Caco-2 (cell line): ENCODE results near the gene ZNF502. TPM values are rescaled to one million over a fixed set of nuclear protein-coding genes. Genes with fewer than 3 reads are reported as not detected.

Experiments
- BruUV-seq: library from RNA; stranded (reverse); fragments of 400-500 nt; replicated peaks from 2 replicates; lab custom pipeline; 2021; lab: Mats Ljungman, UMichigan
- CTCF ChIA-PET: fragments of 300-600 bp; sonication (Branson Sonifier 250); formaldehyde crosslinking; loops from one replicate; lab custom pipeline; 2022; ENCODE audit warnings: antibody characterized with exemption; lab: Charles Lee
- POLR2A ChIA-PET: fragments of 300-600 bp; sonication (Branson Sonifier 250); formaldehyde crosslinking; loops from one replicate; lab custom pipeline; 2022; ENCODE audit warnings: antibody characterized with exemption; lab: Charles Lee
- DNase-seq, 2 experiments: peaks; one replicate each; pipeline versions ENCODE4 v3.0.0 to v3.0.0-alpha.2; 2020 to 2022
- H3K27me3 ChIP-seq: replicated peaks from 2 replicates; pipeline ENCODE4 v1.6.0; 2011; ENCODE audit warnings: low read length; ENCODE audit not compliant: control insufficient read depth, insufficient read depth
- H3K36me3 ChIP-seq: 2 replicates; pipeline ENCODE4 v1.5.1; 2011; ENCODE audit warnings: low read length; ENCODE audit not compliant: control insufficient read depth, insufficient read depth
- H3K4me1 ChIP-seq: fragments of 250-450 bp; sonication (Bioruptor Pico); 2 replicates; pipeline ENCODE4 v1.5.1; 2020; ENCODE audit warnings: mild to moderate bottlenecking
- H3K4me3 ChIP-seq: 2 replicates; pipeline ENCODE4 v1.5.1; 2011; ENCODE audit warnings: low read depth, mild to moderate bottlenecking, control low read depth, low read length
- H3K9me3 ChIP-seq: fragments of 250-450 bp; sonication (Bioruptor Pico); 2 replicates; pipeline ENCODE4 v1.5.1; 2020; ENCODE audit warnings: mild to moderate bottlenecking, moderate library complexity
- H3K27ac Mint-ChIP-seq: one replicate; pipeline ENCODE4 v1.8.0; 2022; ENCODE audit warnings: mixed read lengths; ENCODE audit not compliant: unreplicated experiment
- H3K27me3 Mint-ChIP-seq: one replicate; pipeline ENCODE4 v1.8.0; 2022; ENCODE audit warnings: mixed read lengths; ENCODE audit not compliant: insufficient read depth, unreplicated experiment
- H3K36me3 Mint-ChIP-seq: one replicate; pipeline ENCODE4 v1.8.0; 2022; ENCODE audit warnings: mild to moderate bottlenecking, mixed read lengths; ENCODE audit not compliant: insufficient read depth, unreplicated experiment
- H3K4me1 Mint-ChIP-seq: one replicate; pipeline ENCODE4 v1.8.0; 2022; ENCODE audit warnings: low read depth, mixed read lengths; ENCODE audit not compliant: unreplicated experiment
- H3K4me3 Mint-ChIP-seq: one replicate; pipeline ENCODE4 v1.8.0; 2022; ENCODE audit warnings: mild to moderate bottlenecking, moderate library complexity, mixed read lengths; ENCODE audit not compliant: unreplicated experiment
- H3K9me3 Mint-ChIP-seq: one replicate; pipeline ENCODE4 v1.8.0; 2022; ENCODE audit warnings: mixed read lengths; ENCODE audit not compliant: unreplicated experiment
- CTCF ChIP-seq, 2 experiments: fragments of 200-600 bp in 1 of 2; IDR thresholded peaks; 1 replicate in 1 of 2; 2 replicates in 1 of 2; pipeline versions ENCODE4 v1.5.1 to v1.8.0; 2011 to 2022; ENCODE audit warnings: antibody characterized with exemption in 1 of 2, control low read depth in 1 of 2, inconsistent platforms in 1 of 2, low read depth in 1 of 2, low read length in 1 of 2, mild to moderate bottlenecking in 1 of 2, moderate library complexity in 1 of 2; ENCODE audit not compliant: insufficient read depth in 1 of 2, severe bottlenecking in 1 of 2, unreplicated experiment in 1 of 2
- intact Hi-C: fragments of 100-400 bp; cut with micrococcal nuclease; formaldehyde crosslinking; loops from one replicate; pipeline ENCODE4 v1.10.0; 2022; ENCODE audit not compliant: unreplicated experiment
- total RNA-seq: library from RNA; stranded (reverse); gene quantifications from 2 replicates; pipeline ENCODE4 v1.2.3, GENCODE V29; 2022

ZNF502 gene
- total RNA-seq, 1 experiment from 2014 or later = 2.0 TPM

- H3K36me3 Mint-ChIP-seq = no peaks in the 10 kb centered on the region
- ChIA-PET CTCF (no interaction called here), POLR2A (no interaction called here)
- BruUV-seq = no TSS peak
- no peak for DNase-seq
- H3K27ac Mint-ChIP-seq = no peak overlapping the region
- H3K4me3 Mint-ChIP-seq = no peak overlapping the region
- no peak for TF ChIP-seq CTCF (IDR thresholded peaks at IDR 0.05; ENCODE audit: insufficient read depth in 1 of 2, low read depth in 1 of 2, low read length in 1 of 2, severe bottlenecking in 1 of 2, unreplicated experiment in 1 of 2)
- intact Hi-C loops = no loop called here
- Histone ChIP-seq H3K27me3 (no peaks in the 10 kb centered on the region), H3K4me3 (no peak overlapping the region), H3K9me3 (peaks cover 4% of the 10 kb centered on the region; the same call in 1 of the 2 replicates), H3K4me1 (no peaks in the 10 kb centered on the region), H3K36me3 (no peaks in the 10 kb centered on the region)
- peaks cover 6% of the 10 kb centered on the region for H3K27me3 Mint-ChIP-seq
- H3K9me3 Mint-ChIP-seq = peaks cover 20% of the 10 kb centered on the region
- H3K4me1 Mint-ChIP-seq = no peaks in the 10 kb centered on the region
These were observed 27.2 kb upstream of the ZNF502 start for GRCh38 chr3:44685128-44685800.

- Mint-ChIP-seq H3K9me3 (peaks cover 30% of the 10 kb centered on the region), H3K4me3 (no peak overlapping the region), H3K4me1 (no peaks in the 10 kb centered on the region), H3K36me3 (no peaks in the 10 kb centered on the region), H3K27me3 (peaks cover 12% of the 10 kb centered on the region), H3K27ac (no peak overlapping the region)
- no peak for TF ChIP-seq CTCF (IDR thresholded peaks at IDR 0.05; ENCODE audit: insufficient read depth in 1 of 2, low read depth in 1 of 2, low read length in 1 of 2, severe bottlenecking in 1 of 2, unreplicated experiment in 1 of 2)
- peaks cover 4% of the 10 kb centered on the region; the same call in 1 of the 2 replicates for H3K9me3 ChIP-seq
- H3K36me3 ChIP-seq = no peaks in the 10 kb centered on the region
- no peaks in the 10 kb centered on the region for H3K27me3 ChIP-seq
- ChIA-PET CTCF (no interaction called here), POLR2A (no interaction called here)
- no peaks in the 10 kb centered on the region for H3K4me1 ChIP-seq
- DNase-seq = no peak
- intact Hi-C loops = no loop called here
- BruUV-seq = no TSS peak
- no peak overlapping the region for H3K4me3 ChIP-seq
These were observed 24.6 kb upstream of the ZNF502 start for GRCh38 chr3:44687898-44688297.

- Histone ChIP-seq H3K9me3 (peaks cover 30% of the 10 kb centered on the region), H3K4me3 (no peak overlapping the region), H3K36me3 (no peaks in the 10 kb centered on the region), H3K4me1 (no peaks in the 10 kb centered on the region), H3K27me3 (no peaks in the 10 kb centered on the region)
- CTCF ChIA-PET = no interaction called here
- H3K27me3 Mint-ChIP-seq = no peaks in the 10 kb centered on the region
- intact Hi-C loops = no loop called here
- H3K9me3 Mint-ChIP-seq = peaks cover 47% of the 10 kb centered on the region
- POLR2A ChIA-PET = no interaction called here
- no TSS peak for BruUV-seq
- no peak for DNase-seq
- no peak for TF ChIP-seq CTCF (IDR thresholded peaks at IDR 0.05; ENCODE audit: insufficient read depth in 1 of 2, low read depth in 1 of 2, low read length in 1 of 2, severe bottlenecking in 1 of 2, unreplicated experiment in 1 of 2)
- no peak overlapping the region for H3K4me3 Mint-ChIP-seq
- H3K36me3 Mint-ChIP-seq = peaks cover 27% of the 10 kb centered on the region
- H3K27ac Mint-ChIP-seq = no peak overlapping the region
- H3K4me1 Mint-ChIP-seq = no peaks in the 10 kb centered on the region
These were observed 9.0 kb downstream of the ZNF502 start for GRCh38 chr3:44721231-44722102.
